IMR-90 (cell line): ENCODE results near the gene ALDH3B2. TPM values are rescaled to one million over a fixed set of nuclear protein-coding genes. Genes with fewer than 3 reads are reported as not detected.

Experiments used
- ATAC-seq: fragments of 200-7000 bp; cut with Tn5 transposase; 2 replicates; pipeline ENCODE4 v1.9.1; 2020; ENCODE audit warnings: low read depth, mild to moderate bottlenecking, moderate library complexity
- BruUV-seq: library from RNA; stranded (reverse); fragments of 400-500 nt; replicated peaks from 2 replicates; lab custom pipeline; 2021; lab: Mats Ljungman, UMichigan
- CTCF ChIA-PET: fragments of 300-600 bp; formaldehyde crosslinking; extraction: SDS; loops from one replicate; lab custom pipeline; 2021; ENCODE audit warnings: antibody characterized with exemption; lab: Yijun Ruan, JAX
- POLR2A ChIA-PET: fragments of 300-600 bp; sonication (Branson Sonifier 250); formaldehyde crosslinking; loops from one replicate; lab custom pipeline; 2022; ENCODE audit warnings: antibody characterized with exemption; ENCODE audit not compliant: unreplicated experiment; lab: Charles Lee
- DNase-seq: peaks from one replicate; pipeline ENCODE4 v3.0.0; 2013
- H2AFZ ChIP-seq: replicated peaks from 2 replicates; pipeline ENCODE3; 2013; ENCODE audit warnings: low read length, mild to moderate bottlenecking; ENCODE audit not compliant: poor library complexity
- H2AK5ac ChIP-seq: 2 replicates; pipeline ENCODE4 v1.6.1; 2013; ENCODE audit warnings: low read depth, low read length, inconsistent platforms
- H2AK9ac ChIP-seq: replicated peaks from 2 replicates; pipeline ENCODE3; 2013; ENCODE audit warnings: mild to moderate bottlenecking, low read depth, low read length, moderate library complexity; ENCODE audit not compliant: poor library complexity
- H2BK120ac ChIP-seq: 2 replicates; pipeline ENCODE4 v1.6.1; 2013; ENCODE audit warnings: low read depth, low read length, inconsistent platforms
- H2BK15ac ChIP-seq: 3 replicates; pipeline ENCODE4 v1.6.1; 2013; ENCODE audit warnings: low read depth, low read length, inconsistent platforms
- H2BK20ac ChIP-seq: 2 replicates; pipeline ENCODE4 v1.6.1; 2013; ENCODE audit warnings: low read depth, mild to moderate bottlenecking, inconsistent platforms, low read length, moderate library complexity
- H2BK5ac ChIP-seq: 2 replicates; pipeline ENCODE4 v1.6.1; 2013; ENCODE audit warnings: mild to moderate bottlenecking, low read depth, low read length, inconsistent platforms; ENCODE audit not compliant: poor library complexity, severe bottlenecking
- H3K14ac ChIP-seq: replicated peaks from 2 replicates; pipeline ENCODE4 v1.6.1; 2013; ENCODE audit warnings: low read depth, low read length, inconsistent platforms
- H3K18ac ChIP-seq: 2 replicates; pipeline ENCODE4 v1.6.1; 2013; ENCODE audit warnings: low read depth, low read length, control low read depth
- H3K23ac ChIP-seq: 2 replicates; pipeline ENCODE4 v1.6.1; 2013; ENCODE audit warnings: low read depth, low read length, inconsistent platforms
- H3K27ac ChIP-seq: 2 replicates; pipeline ENCODE4 v1.5.1; 2013; ENCODE audit warnings: mild to moderate bottlenecking, control low read depth, low read length; ENCODE audit not compliant: insufficient read depth
- H3K27me3 ChIP-seq: 2 replicates; pipeline ENCODE4 v1.6.1; 2013; ENCODE audit warnings: low read length; ENCODE audit not compliant: control insufficient read depth, insufficient read depth
- H3K36me3 ChIP-seq: 2 replicates; pipeline ENCODE4 v1.6.1; 2013; ENCODE audit warnings: low read length, mixed read lengths; ENCODE audit not compliant: control insufficient read depth, insufficient read depth
- H3K4ac ChIP-seq: 2 replicates; pipeline ENCODE4 v1.6.1; 2013; ENCODE audit warnings: low read depth, low read length, inconsistent platforms
- H3K4me1 ChIP-seq: 2 replicates; pipeline ENCODE4 v1.6.1; 2013; ENCODE audit warnings: low read length, mixed read lengths; ENCODE audit not compliant: control insufficient read depth, insufficient read depth
- H3K4me2 ChIP-seq: 2 replicates; pipeline ENCODE4 v1.6.1; 2013; ENCODE audit warnings: low read depth, mild to moderate bottlenecking, control low read depth, low read length, moderate library complexity
- H3K4me3 ChIP-seq: 2 replicates; pipeline ENCODE4 v1.5.1; 2013; ENCODE audit warnings: low read depth, mild to moderate bottlenecking, control low read depth, low read length, moderate library complexity; ENCODE audit not compliant: insufficient read depth
- H3K56ac ChIP-seq: 2 replicates; pipeline ENCODE4 v1.6.1; 2013; ENCODE audit warnings: low read length, inconsistent platforms; ENCODE audit not compliant: insufficient read depth; ENCODE audit errors: extremely low read depth
- H3K79me1 ChIP-seq, 2 experiments: 2 replicates each; pipeline ENCODE4 v1.6.1; 2013; ENCODE audit warnings: low read length in 2 of 2, inconsistent platforms in 1 of 2, low read depth in 1 of 2
- H3K9ac ChIP-seq: 2 replicates; pipeline ENCODE4 v1.6.1; 2013; ENCODE audit warnings: low read depth, low read length, control low read depth
- H3K9me1 ChIP-seq: 2 replicates; pipeline ENCODE4 v1.6.1; 2013; ENCODE audit warnings: low read length, inconsistent platforms; ENCODE audit not compliant: insufficient read depth
- H3K9me3 ChIP-seq: 2 replicates; pipeline ENCODE4 v1.6.1; 2013; ENCODE audit warnings: low read length; ENCODE audit not compliant: control insufficient read depth, insufficient read depth
- H4K20me1 ChIP-seq: 2 replicates; pipeline ENCODE4 v1.6.1; 2013; ENCODE audit warnings: low read length, inconsistent platforms; ENCODE audit not compliant: insufficient read depth
- H4K5ac ChIP-seq: 2 replicates; pipeline ENCODE4 v1.6.1; 2013; ENCODE audit warnings: mild to moderate bottlenecking, low read depth, low read length, control low read depth
- H4K8ac ChIP-seq, 2 experiments: 2 replicates each; pipeline ENCODE4 v1.6.1; 2013; ENCODE audit warnings: low read depth in 2 of 2, low read length in 2 of 2, control low read depth in 1 of 2, inconsistent platforms in 1 of 2
- H4K91ac ChIP-seq: 2 replicates; pipeline ENCODE4 v1.6.1; 2013; ENCODE audit warnings: low read depth, low read length, inconsistent platforms; ENCODE audit not compliant: insufficient read depth
- BHLHE40 ChIP-seq: fragments of 150-350 bp; IDR thresholded peaks from 2 replicates; pipeline ENCODE4 v1.6.1; 2016; ENCODE audit warnings: mild to moderate bottlenecking, low read depth, low read length
- CEBPB ChIP-seq: IDR thresholded peaks from 2 replicates; pipeline ENCODE4 v1.6.1; 2012; ENCODE audit warnings: low read depth, low read length, improper control_type of control experiment
- CHD1 ChIP-seq: IDR thresholded peaks from 2 replicates; pipeline ENCODE4 v1.6.1; 2012; ENCODE audit warnings: low read depth, low read length, improper control_type of control experiment
- ELK1 ChIP-seq: fragments of 150-350 bp; IDR thresholded peaks from 2 replicates; pipeline ENCODE4 v1.6.1; 2016; ENCODE audit warnings: low read depth, mild to moderate bottlenecking, low read length, moderate library complexity, borderline replicate concordance
- MAFK ChIP-seq: IDR thresholded peaks from 2 replicates; pipeline ENCODE4 v1.6.1; 2012; ENCODE audit warnings: low read depth, low read length, improper control_type of control experiment
- MXI1 ChIP-seq: IDR thresholded peaks from 2 replicates; pipeline ENCODE4 v1.6.1; 2012; ENCODE audit warnings: low read depth, mild to moderate bottlenecking, low read length, moderate library complexity, borderline replicate concordance
- NFE2L2 ChIP-seq: fragments of 150-350 bp; IDR thresholded peaks from 2 replicates; pipeline ENCODE4 v1.6.1; 2016; ENCODE audit warnings: low read depth, mild to moderate bottlenecking, low read length
- SMC3 ChIP-seq: fragments of 150-350 bp; IDR thresholded peaks from 2 replicates; pipeline ENCODE4 v1.6.1; 2016; ENCODE audit warnings: low read depth, mild to moderate bottlenecking, antibody characterized with exemption, low read length, moderate library complexity
- WGBS, 2 experiments: methylation state at CpG; one replicate each; pipeline versions ENCODE4 v1.1.5 to v1.1.7; 2013; ENCODE audit warnings: missing lambda C conversion rate in 2 of 2; ENCODE audit not compliant: insufficient read length in 1 of 2; ENCODE audit errors: extremely low coverage in 2 of 2; 5-methylcytosine and 5-hydroxymethylcytosine counted together
- dilution Hi-C: fragments of 300-500 bp; cut with HindIII; formaldehyde crosslinking; loops from one replicate; pipeline ENCODE4 v1.14.3; 2018; ENCODE audit warnings: low sequenced_read_pairs; ENCODE audit not compliant: unreplicated experiment
- in situ Hi-C: fragments of 300-500 bp; cut with MboI; formaldehyde crosslinking; loops from 3 replicates; pipeline ENCODE4 v1.14.3; 2019; ENCODE audit warnings: low sequenced_read_pairs, inconsistent platforms, mixed read lengths
- intact Hi-C: fragments of 100-400 bp; cut with micrococcal nuclease; formaldehyde crosslinking; loops from 2 replicates; pipeline ENCODE4 v1.10.0; 2022
- polyA plus RNA-seq, 3 experiments: library from polyadenylated mRNA; depleted of rRNA; stranded (reverse); fragments of >200 nt; gene quantifications; 2 replicates each; pipeline ENCODE4 v1.2.3, GENCODE V29; 2012; ENCODE audit warnings: low replicate concordance in 1 of 3
- total RNA-seq: library from RNA; depleted of rRNA; stranded (reverse); fragments of >200 nt; gene quantifications from 2 replicates; pipeline ENCODE4 v1.2.3, GENCODE V29; 2012

ALDH3B2 gene
- total and polyA plus RNA-seq, 2 of the 4 experiments (the other 2 are of a cell fraction): not detected

GRCh38 chr11:67638535-67639437 lies 35.6 kb downstream of the ALDH3B2 start:
- CTCF ChIA-PET: interaction anchor here (0.5 to 0.6 kb wide), 2 partner anchors 13 to 102 kb away, joined by 3 to 4 read pairs; no protein-coding TSS in a partner anchor
- no peak overlapping the region for H2AK5ac ChIP-seq
- H3K27ac ChIP-seq: no peak overlapping the region
- no peak overlapping the region for H2BK120ac ChIP-seq
- H3K4me3 ChIP-seq: no peak overlapping the region
- no peak overlapping the region for H2BK5ac ChIP-seq
- no peaks in the 10 kb centered on the region for H3K79me1 ChIP-seq
- no peak overlapping the region for H2BK20ac ChIP-seq
- no TSS peak for BruUV-seq
- no peaks in the 10 kb centered on the region for H3K9me3 ChIP-seq
- intact Hi-C loops (no loop called here), in situ Hi-C loops (no loop called here), dilution Hi-C loops (no loop called here)
- H3K36me3 ChIP-seq: no peaks in the 10 kb centered on the region
- no peak overlapping the region for H4K8ac ChIP-seq
- no peaks in the 10 kb centered on the region for H3K9me1 ChIP-seq
- H3K27me3 ChIP-seq: peaks cover 16% of the 10 kb centered on the region; the same call in 1 of the 2 replicates
- H2AFZ ChIP-seq: no peak overlapping the region
- H3K23ac ChIP-seq: no peak overlapping the region
- POLR2A ChIA-PET: no interaction called here
- no peak overlapping the region for H3K9ac ChIP-seq
- DNase-seq: no peak
- no peak overlapping the region for H2AK9ac ChIP-seq
- TF ChIP-seq BHLHE40: no peak
- TF ChIP-seq SMC3: no peak
- no peak for TF ChIP-seq CEBPB
- TF ChIP-seq MXI1: no peak
- TF ChIP-seq NFE2L2: no peak
- no peak for TF ChIP-seq MAFK
- no peak for TF ChIP-seq ELK1
- TF ChIP-seq CHD1: no peak
- WGBS, 2 experiments: 75% methylated on average over 13 of the region's 24 CpGs; no CpG with 5 or more reads in 1 of the 2 experiments
- no peak overlapping the region for H3K18ac ChIP-seq
- no peak overlapping the region for H3K4me2 ChIP-seq
- H3K56ac ChIP-seq: no peak overlapping the region
- no peaks in the 10 kb centered on the region for H3K4me1 ChIP-seq
- H4K20me1 ChIP-seq: no peaks in the 10 kb centered on the region
- H2BK15ac ChIP-seq: no peak overlapping the region
- H3K14ac ChIP-seq: no peak overlapping the region
- no peak overlapping the region for H3K4ac ChIP-seq
- no peak overlapping the region for H4K91ac ChIP-seq
- no peak overlapping the region for H4K5ac ChIP-seq
- ATAC-seq: no peak
